NCI-H2081 treated with DMSO at 0.1 percent for 48 hours (cell line): Measurements from ENCODE around the gene SYP.

Experiments used
- DNase-seq: peaks from one replicate; lab custom pipeline; 2025; lab: John Stamatoyannopoulos, UW

SYP gene

GRCh38 chrX:49220100-49220499, 20.1 kb upstream of the SYP start:
- DNase-seq, result no peak

- DNase-seq, result no peak
These were observed 15.1 kb upstream of the SYP start for GRCh38 chrX:49214996-49215526.

- no peak for DNase-seq
These were observed 14.4 kb upstream of the SYP start for GRCh38 chrX:49214416-49214815.

- no peak for DNase-seq
These were observed 12.9 kb upstream of the SYP start for GRCh38 chrX:49212861-49213260.

GRCh38 chrX:49212209-49212608, 12.2 kb upstream of the SYP start:
- no peak for DNase-seq

GRCh38 chrX:49211074-49211473, 11.1 kb upstream of the SYP start:
- no peak for DNase-seq

GRCh38 chrX:49210406-49210805, 10.4 kb upstream of the SYP start:
- no peak for DNase-seq

GRCh38 chrX:49209434-49210251, 9.7 kb upstream of the SYP start:
- DNase-seq, result no peak

- DNase-seq, result no peak
These were observed 8.4 kb upstream of the SYP start for GRCh38 chrX:49208399-49208798.

- DNase-seq, result no peak
These were observed 6.5 kb upstream of the SYP start for GRCh38 chrX:49206543-49206942.

GRCh38 chrX:49205443-49205842, 5.5 kb upstream of the SYP start:
- DNase-seq, result no peak

- DNase-seq, result no peak
These were observed 4.7 kb upstream of the SYP start for GRCh38 chrX:49204709-49205108.

GRCh38 chrX:49204017-49204416, 4.0 kb upstream of the SYP start:
- DNase-seq, result no peak

GRCh38 chrX:49203536-49203935, 3.5 kb upstream of the SYP start:
- no peak for DNase-seq

GRCh38 chrX:49202022-49202421, 2.0 kb upstream of the SYP start:
- peak; percentile 2 for DNase-seq

- DNase-seq, result no peak
These were observed 738 bp downstream of the SYP start for GRCh38 chrX:49199315-49199595.

- no peak for DNase-seq
These were observed 1.3 kb downstream of the SYP start for GRCh38 chrX:49198540-49199314.

- DNase-seq, result no peak
These were observed 2.4 kb downstream of the SYP start for GRCh38 chrX:49197543-49198087.

- DNase-seq, result no peak
These were observed 6.4 kb downstream of the SYP start for GRCh38 chrX:49193542-49193964.

- DNase-seq, result no peak
These were observed 7.2 kb downstream of the SYP start for GRCh38 chrX:49192722-49193328.

- no peak for DNase-seq
These were observed 8.4 kb downstream of the SYP start for GRCh38 chrX:49191574-49192011.

- DNase-seq, result peak; percentile 98
These were observed 9.0 kb downstream of the SYP start for GRCh38 chrX:49190821-49191573.
